ENCODE results near the gene MLH3. TPM values are rescaled to one million over a fixed set of nuclear protein-coding genes. Genes with fewer than 3 reads are reported as not detected.

The MLH3 gene
- total RNA-seq, 1 donor from 2014 or later, result 33.8 TPM

GRCh38 chr14:74985806-74986205 is 65.5 kb downstream of the MLH3 start:
- no peak for DNase-seq (ENCODE audit: low read depth)

GRCh38 chr14:74985028-74985310 is 66.3 kb downstream of the MLH3 start:
- DNase-seq (ENCODE audit: low read depth), result no peak

- DNase-seq (ENCODE audit: low read depth), result no peak
These were observed 66.8 kb downstream of the MLH3 start for GRCh38 chr14:74984236-74985027.

- DNase-seq (ENCODE audit: low read depth), result no peak
These were observed 67.9 kb downstream of the MLH3 start for GRCh38 chr14:74983343-74983742.

- no peak for DNase-seq (ENCODE audit: low read depth)
These were observed 68.6 kb downstream of the MLH3 start for GRCh38 chr14:74982661-74983060.

GRCh38 chr14:74981833-74982232 is 69.4 kb downstream of the MLH3 start:
- DNase-seq (ENCODE audit: low read depth), result no peak

- no peak for DNase-seq (ENCODE audit: low read depth)
These were observed 69.8 kb downstream of the MLH3 start for GRCh38 chr14:74981462-74981782.

GRCh38 chr14:74980731-74981461 is 70.4 kb downstream of the MLH3 start:
- peak; percentile 94 for DNase-seq (ENCODE audit: low read depth)

GRCh38 chr14:74980398-74980730 is 70.9 kb downstream of the MLH3 start:
- peak; percentile 40 for DNase-seq (ENCODE audit: low read depth)

- peak; percentile 99 for DNase-seq (ENCODE audit: low read depth)
These were observed 71.5 kb downstream of the MLH3 start for GRCh38 chr14:74979442-74980397.

- DNase-seq (ENCODE audit: low read depth), result no peak
These were observed 72.2 kb downstream of the MLH3 start for GRCh38 chr14:74979029-74979428.

- no peak for DNase-seq (ENCODE audit: low read depth)
These were observed 72.8 kb downstream of the MLH3 start for GRCh38 chr14:74978416-74978947.

- no peak for DNase-seq (ENCODE audit: low read depth)
These were observed 73.3 kb downstream of the MLH3 start for GRCh38 chr14:74977901-74978385.

GRCh38 chr14:74977164-74977900 is 73.9 kb downstream of the MLH3 start:
- no peak for DNase-seq (ENCODE audit: low read depth)

- no peak for DNase-seq (ENCODE audit: low read depth)
These were observed 74.8 kb downstream of the MLH3 start for GRCh38 chr14:74976264-74977113.

GRCh38 chr14:74975059-74975810 is 76.0 kb downstream of the MLH3 start:
- DNase-seq (ENCODE audit: low read depth), result peak; percentile 91

- peak; percentile 47 for DNase-seq (ENCODE audit: low read depth)
These were observed 76.8 kb downstream of the MLH3 start for GRCh38 chr14:74974364-74975058.

GRCh38 chr14:74973905-74974363 is 77.3 kb downstream of the MLH3 start:
- DNase-seq (ENCODE audit: low read depth), result no peak
